Measurements from ENCODE around the gene AAMP. TPM values are rescaled to one million over a fixed set of nuclear protein-coding genes. Genes with fewer than 3 reads are reported as not detected.

Gene AAMP
- total RNA-seq, 1 experiment from 2014 or later, result 98.7 TPM

DNA sequence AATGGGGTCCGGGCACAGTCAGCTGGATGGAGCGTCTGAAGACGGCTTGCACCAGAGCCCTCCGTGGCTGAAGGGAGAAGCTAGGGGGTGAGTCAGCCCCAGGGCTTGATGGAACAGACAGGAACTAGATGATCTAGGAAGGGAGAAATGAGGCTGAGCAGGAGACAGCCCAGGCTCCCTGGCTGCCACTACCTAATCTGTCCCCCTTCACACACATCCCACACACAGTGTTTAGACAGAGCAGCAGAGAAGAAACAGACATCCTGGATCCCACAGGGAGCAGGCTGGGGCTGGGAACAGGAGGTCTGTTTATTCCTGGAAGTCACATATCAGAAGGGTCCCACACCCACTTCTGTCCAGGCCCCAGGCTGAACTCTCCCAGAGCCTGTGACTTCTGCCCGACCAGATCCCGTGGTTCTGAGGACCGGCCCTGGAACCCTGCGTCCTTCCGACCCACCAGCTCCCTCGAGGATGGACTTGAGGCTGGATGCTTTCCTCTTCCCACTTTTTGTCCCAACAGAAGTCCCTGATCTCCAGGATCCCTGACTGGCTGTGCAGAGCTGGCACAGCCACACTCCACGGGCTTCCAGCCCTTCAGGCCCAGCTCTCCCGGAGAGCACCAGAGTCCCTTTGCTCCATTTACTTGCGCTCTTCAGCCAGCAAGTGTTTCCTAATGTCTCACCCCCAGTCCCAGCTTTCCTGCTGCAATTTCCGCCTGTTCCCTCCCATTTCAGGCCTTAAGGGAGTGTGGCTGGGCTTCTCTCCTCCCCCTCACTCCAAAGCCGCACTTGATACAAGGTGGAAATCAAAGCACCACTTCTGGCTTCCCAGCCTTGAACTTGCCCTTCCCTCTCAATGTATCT, 10.6 kb downstream of the AAMP start:
- no peaks in the 10 kb centered on the region for H3K9me3 Mint-ChIP-seq (ENCODE audit: unreplicated experiment)
- no peak overlapping the region for H3K27ac Mint-ChIP-seq (ENCODE audit: low read depth, unreplicated experiment)
- no peak overlapping the region for H3K4me3 Mint-ChIP-seq (ENCODE audit: unreplicated experiment)
- peaks cover 45% of the 10 kb centered on the region for H3K36me3 Mint-ChIP-seq (ENCODE audit: insufficient read depth, unreplicated experiment)
- ChIA-PET POLR2A (interaction anchor here (0.7 to 1.2 kb wide), 3 partner anchors 11 to 148 kb away, joined by 3 to 4 read pairs (median 3); partner anchors contain the start of genes AAMP and PNKD), CTCF (interaction anchor here (0.6 to 2.5 kb wide), 10 partner anchors 12 to 148 kb away, joined by 3 to 8 read pairs (median 3); no protein-coding TSS in a partner anchor)
- TF ChIP-seq, protein P1, sequence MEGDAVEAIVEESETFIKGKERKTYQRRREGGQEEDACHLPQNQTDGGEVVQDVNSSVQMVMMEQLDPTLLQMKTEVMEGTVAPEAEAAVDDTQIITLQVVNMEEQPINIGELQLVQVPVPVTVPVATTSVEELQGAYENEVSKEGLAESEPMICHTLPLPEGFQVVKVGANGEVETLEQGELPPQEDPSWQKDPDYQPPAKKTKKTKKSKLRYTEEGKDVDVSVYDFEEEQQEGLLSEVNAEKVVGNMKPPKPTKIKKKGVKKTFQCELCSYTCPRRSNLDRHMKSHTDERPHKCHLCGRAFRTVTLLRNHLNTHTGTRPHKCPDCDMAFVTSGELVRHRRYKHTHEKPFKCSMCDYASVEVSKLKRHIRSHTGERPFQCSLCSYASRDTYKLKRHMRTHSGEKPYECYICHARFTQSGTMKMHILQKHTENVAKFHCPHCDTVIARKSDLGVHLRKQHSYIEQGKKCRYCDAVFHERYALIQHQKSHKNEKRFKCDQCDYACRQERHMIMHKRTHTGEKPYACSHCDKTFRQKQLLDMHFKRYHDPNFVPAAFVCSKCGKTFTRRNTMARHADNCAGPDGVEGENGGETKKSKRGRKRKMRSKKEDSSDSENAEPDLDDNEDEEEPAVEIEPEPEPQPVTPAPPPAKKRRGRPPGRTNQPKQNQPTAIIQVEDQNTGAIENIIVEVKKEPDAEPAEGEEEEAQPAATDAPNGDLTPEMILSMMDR (IDR thresholded peaks at IDR 0.05; ENCODE audit: unreplicated experiment), result no peak
- no TSS peak for BruUV-seq (replicated peaks)
- H3K4me1 Mint-ChIP-seq (ENCODE audit: insufficient read depth, unreplicated experiment), result no peaks in the 10 kb centered on the region
- no peak for DNase-seq (ENCODE audit: unreplicated experiment)
- intact Hi-C loops (cut with micrococcal nuclease), result no loop called here
- H3K27me3 Mint-ChIP-seq (ENCODE audit: insufficient read depth, unreplicated experiment), result no peaks in the 10 kb centered on the region

DNA sequence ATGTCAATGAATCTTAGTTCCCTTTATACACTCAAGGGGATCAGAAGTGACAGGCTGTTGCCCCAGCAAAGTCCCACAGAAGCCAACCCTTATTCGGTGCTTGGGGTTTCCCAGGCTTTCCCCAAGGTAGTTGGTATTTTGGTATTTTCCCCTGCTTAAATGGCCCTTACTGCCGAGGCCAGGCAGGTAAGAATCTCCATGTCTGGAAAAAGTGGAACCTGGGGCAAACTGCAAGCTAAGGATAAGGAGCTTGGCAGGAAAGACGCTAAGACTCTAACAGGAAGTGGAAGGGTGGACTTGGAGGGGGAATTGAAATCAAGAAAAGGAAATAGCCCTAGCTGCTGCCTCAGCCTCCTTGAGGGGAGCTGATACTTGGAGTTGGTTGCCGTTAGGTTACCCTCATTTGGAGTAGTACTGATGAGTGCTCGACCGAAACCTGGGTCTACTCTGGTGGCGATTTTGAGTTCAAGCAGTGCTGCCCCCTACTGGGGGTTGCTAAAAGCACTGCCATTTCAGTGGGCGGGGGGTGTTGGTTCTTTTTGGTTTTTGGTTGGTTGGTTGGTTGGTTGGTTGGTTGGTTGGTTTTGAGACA, 12.5 kb downstream of the AAMP start:
- no TSS peak for BruUV-seq (replicated peaks)
- TF ChIP-seq, protein P1 (IDR thresholded peaks at IDR 0.05; ENCODE audit: unreplicated experiment), result peak; percentile 63
- Mint-ChIP-seq H3K9me3 (ENCODE audit: unreplicated experiment) (no peaks in the 10 kb centered on the region), H3K27ac (ENCODE audit: low read depth, unreplicated experiment) (no peak overlapping the region), H3K36me3 (ENCODE audit: insufficient read depth, unreplicated experiment) (peaks cover 50% of the 10 kb centered on the region), H3K4me3 (ENCODE audit: unreplicated experiment) (no peak overlapping the region), H3K4me1 (ENCODE audit: insufficient read depth, unreplicated experiment) (no peaks in the 10 kb centered on the region), H3K27me3 (ENCODE audit: insufficient read depth, unreplicated experiment) (no peaks in the 10 kb centered on the region)
- CTCF ChIA-PET, result interaction anchor here (0.7 to 2.5 kb wide), 10 partner anchors 9 to 472 kb away, joined by 3 to 8 read pairs (median 4); no protein-coding TSS in a partner anchor
- POLR2A ChIA-PET, result interaction anchor here (1.0 to 4.6 kb wide), 3 partner anchors 8 to 16 kb away, joined by 3 to 19 read pairs (median 3); no protein-coding TSS in a partner anchor
- intact Hi-C loops (cut with micrococcal nuclease), result loop anchor here (1.0 kb wide), 1 partner anchor 71 kb away; no protein-coding TSS in a partner anchor
- DNase-seq (ENCODE audit: unreplicated experiment), result peak; percentile 56

DNA sequence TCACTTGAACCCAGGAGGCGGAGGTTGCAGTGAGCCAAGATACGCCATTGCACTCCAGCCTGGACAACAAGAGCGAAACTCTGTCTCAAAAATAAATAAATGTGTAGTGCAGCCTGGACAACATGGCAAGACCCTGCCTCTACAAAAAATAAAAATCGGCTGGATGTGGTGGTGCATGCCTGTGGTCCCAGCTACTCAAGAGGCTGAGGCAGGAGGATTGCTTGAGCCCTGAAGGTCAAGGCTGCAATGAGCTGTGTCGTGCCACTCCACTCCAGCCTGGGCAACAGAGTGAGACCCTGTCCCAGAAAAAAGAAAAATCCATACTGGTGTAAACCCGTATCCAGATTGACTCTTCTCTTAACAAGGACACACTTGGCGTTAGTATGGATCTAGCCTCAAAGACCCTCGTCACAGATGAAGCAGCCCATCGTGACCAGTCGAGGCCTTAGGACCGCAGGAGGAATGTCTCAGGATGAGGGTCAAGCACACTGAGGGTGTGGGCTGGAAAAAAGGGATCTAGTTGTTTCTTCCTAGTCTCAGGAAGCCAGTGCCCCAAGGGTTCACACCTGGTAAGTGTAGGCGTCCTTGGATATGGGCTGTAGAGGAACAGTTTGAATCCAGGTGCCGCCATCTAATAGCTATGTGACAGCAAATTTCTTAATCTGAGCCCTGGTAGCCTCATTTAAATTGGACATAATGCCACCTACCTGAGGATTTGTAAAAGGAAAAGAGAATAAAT, 13.2 kb downstream of the AAMP start:
- ChIA-PET POLR2A (interaction anchor here (1.0 to 4.6 kb wide), 4 partner anchors 8 to 40 kb away, joined by 3 to 19 read pairs (median 3); no protein-coding TSS in a partner anchor), CTCF (interaction anchor here (0.6 to 2.5 kb wide), 10 partner anchors 10 to 471 kb away, joined by 3 to 8 read pairs (median 4); no protein-coding TSS in a partner anchor)
- TF ChIP-seq, protein P1 (IDR thresholded peaks at IDR 0.05; ENCODE audit: unreplicated experiment), result no peak
- H3K36me3 Mint-ChIP-seq (ENCODE audit: insufficient read depth, unreplicated experiment), result peaks cover 55% of the 10 kb centered on the region
- no peak overlapping the region for H3K27ac Mint-ChIP-seq (ENCODE audit: low read depth, unreplicated experiment)
- H3K4me1 Mint-ChIP-seq (ENCODE audit: insufficient read depth, unreplicated experiment), result no peaks in the 10 kb centered on the region
- DNase-seq (ENCODE audit: unreplicated experiment), result no peak
- intact Hi-C loops (cut with micrococcal nuclease), result loop anchor here (1.0 kb wide), 1 partner anchor 70 kb away; no protein-coding TSS in a partner anchor
- no peaks in the 10 kb centered on the region for H3K27me3 Mint-ChIP-seq (ENCODE audit: insufficient read depth, unreplicated experiment)
- no TSS peak for BruUV-seq (replicated peaks)
- H3K9me3 Mint-ChIP-seq (ENCODE audit: unreplicated experiment), result no peaks in the 10 kb centered on the region
- no peak overlapping the region for H3K4me3 Mint-ChIP-seq (ENCODE audit: unreplicated experiment)
